GM21786 (cell line): ENCODE measurements around the gene ADCY2.

Experiments used
- ATAC-seq: cut with Tn5 transposase; IDR thresholded peaks from one replicate; pipeline ENCODE4 v1.9.1; 2021; ENCODE audit not compliant: unreplicated experiment

ADCY2 gene

DNA sequence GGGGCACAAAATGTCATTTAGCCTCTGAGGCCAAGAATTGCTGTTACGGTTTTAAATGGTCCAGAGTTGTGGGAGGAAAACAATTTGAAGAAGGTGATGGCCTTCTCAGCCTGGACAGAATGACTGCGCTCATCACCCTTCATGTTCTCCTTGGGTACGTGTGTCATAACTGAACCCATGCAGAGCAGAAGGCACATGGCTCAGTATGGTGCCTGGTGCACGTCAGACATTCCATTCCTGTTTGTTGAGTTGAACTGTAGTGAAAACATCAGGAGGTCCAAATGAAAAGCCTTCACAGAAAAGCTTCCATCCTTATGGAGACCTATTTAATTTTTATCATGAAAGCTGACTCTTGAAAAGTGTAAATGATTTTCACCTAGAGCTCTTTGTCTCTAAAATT lies 321.8 kb downstream of the ADCY2 start:
- no peak for ATAC-seq

- no peak for ATAC-seq
These were observed 332.1 kb downstream of the ADCY2 start for GRCh38 chr5:7728076-7728475.

DNA sequence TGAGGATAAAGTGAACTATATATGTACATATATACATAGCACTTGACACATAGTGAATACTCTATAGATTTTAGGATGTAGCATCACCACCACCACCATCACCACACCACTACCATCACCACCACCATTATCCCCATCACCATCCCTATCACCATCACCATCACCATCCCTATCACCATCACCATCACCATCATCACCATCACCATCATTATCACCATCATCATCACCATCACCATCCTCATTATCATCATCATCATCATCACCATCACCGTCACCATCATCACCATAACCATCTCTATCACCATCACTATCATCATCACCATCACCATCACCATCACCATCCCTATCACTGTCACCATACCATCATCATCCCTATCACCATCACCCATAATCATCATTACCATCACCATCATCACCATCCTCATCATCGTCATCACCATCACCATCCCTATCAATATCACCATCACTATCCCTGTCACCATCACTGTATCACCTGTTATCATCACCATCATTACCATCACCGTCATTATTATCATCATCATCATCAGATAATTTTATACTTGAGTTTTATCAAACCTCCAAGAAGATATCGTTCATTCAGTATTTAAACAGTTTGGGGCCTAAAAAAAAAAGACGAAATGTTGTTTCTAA lies 345.6 kb downstream of the ADCY2 start:
- ATAC-seq = no peak

- ATAC-seq = no peak
These were observed 346.3 kb downstream of the ADCY2 start for GRCh38 chr5:7742241-7742656.

- ATAC-seq = no peak
These were observed 350.1 kb downstream of the ADCY2 start for GRCh38 chr5:7745882-7746610.

GRCh38 chr5:7747728-7748127 lies 351.8 kb downstream of the ADCY2 start:
- no peak for ATAC-seq

DNA sequence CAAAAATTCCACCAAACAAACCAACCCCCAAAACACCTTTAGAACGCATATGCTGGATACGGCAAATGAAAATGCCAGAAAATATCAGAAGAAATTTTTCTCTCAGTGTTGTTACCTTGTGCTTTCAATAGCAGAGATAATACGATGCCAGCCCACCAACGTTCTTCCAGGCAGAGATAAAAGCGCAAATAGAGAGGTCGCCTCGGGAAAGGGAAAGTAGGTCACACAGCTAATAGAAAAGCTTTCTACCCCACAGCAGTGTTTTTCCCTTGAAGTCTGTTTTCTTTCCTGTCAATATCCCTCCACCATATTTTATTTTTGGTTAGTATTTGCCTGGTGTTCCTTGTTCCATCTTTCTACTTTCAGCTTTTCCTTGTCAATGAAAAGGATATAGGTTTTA lies 353.7 kb downstream of the ADCY2 start:
- ATAC-seq = no peak

DNA sequence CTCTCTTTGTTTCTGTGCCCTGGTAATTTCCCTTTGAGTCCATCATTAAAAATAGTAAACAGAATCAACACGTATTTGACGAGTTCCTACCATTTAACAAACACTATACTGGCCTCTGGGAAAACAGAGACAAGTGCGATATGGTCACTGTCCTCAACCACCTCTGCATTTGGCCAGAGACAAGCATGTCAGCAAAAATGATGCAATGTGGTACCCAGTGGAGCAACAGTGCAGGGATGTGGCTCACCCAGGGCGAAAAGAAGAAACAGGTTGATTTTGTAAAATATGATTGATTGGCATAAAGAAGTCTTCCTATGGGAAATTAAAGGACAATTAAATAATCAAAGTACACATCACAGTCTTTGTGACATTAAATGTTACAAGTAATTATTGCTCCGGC lies 355.9 kb downstream of the ADCY2 start:
- no peak for ATAC-seq

GRCh38 chr5:7753181-7753580 lies 357.2 kb downstream of the ADCY2 start:
- no peak for ATAC-seq

GRCh38 chr5:7753596-7753995 lies 357.7 kb downstream of the ADCY2 start:
- ATAC-seq = no peak

- no peak for ATAC-seq
These were observed 358.6 kb downstream of the ADCY2 start for GRCh38 chr5:7754490-7754889.

GRCh38 chr5:7754997-7755596 lies 359.2 kb downstream of the ADCY2 start:
- ATAC-seq = peak; percentile 87

DNA sequence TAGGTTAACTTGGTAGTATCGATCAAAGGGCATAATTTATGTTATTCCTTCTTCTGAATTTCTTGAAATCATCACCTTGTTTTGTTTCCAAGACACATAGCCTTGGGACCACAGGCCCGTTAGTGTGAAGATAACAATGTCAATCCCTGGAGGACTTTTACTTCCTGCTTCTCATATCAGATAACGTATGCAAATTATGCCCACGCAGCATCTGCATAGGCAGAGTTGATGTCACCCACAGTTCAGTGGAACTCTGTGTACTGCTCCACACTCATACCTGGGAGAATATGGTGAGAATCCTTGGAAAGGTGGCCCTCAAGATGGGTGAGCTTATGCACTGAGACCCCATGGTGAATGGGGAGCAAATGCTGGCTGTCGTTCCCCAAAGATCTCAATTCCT lies 360.0 kb downstream of the ADCY2 start:
- no peak for ATAC-seq

GRCh38 chr5:7756453-7756852 lies 360.5 kb downstream of the ADCY2 start:
- no peak for ATAC-seq

DNA sequence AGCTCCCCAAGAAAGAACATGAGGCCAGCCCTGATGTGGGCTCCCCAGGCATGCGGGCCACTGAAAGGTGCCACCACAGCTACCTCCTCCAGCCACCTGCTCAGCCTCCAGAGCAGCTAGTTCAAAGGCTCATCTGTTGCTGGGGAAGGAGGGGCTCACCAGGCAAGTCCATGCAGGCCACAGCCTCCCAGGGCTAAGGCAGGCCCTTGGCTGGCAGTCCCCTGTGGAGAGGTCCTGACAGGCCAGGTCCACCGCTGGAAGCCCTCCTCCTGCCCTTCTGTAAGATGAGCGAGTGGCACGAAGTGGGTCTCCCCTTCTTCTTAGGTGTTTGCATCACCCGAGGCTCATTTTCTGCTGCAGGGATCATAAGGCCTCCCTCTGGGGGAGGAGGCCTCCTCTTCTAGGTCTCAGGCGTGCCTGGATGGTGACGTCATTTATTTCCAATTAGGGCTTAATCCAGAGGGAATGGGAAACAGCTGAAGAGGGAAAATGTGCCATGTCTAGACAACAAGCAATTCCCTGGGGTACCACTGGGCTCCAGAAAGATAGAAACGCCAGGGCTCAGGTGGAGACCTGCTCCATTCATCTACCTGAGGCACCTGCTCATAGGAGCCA lies 363.4 kb downstream of the ADCY2 start:
- no peak for ATAC-seq

DNA sequence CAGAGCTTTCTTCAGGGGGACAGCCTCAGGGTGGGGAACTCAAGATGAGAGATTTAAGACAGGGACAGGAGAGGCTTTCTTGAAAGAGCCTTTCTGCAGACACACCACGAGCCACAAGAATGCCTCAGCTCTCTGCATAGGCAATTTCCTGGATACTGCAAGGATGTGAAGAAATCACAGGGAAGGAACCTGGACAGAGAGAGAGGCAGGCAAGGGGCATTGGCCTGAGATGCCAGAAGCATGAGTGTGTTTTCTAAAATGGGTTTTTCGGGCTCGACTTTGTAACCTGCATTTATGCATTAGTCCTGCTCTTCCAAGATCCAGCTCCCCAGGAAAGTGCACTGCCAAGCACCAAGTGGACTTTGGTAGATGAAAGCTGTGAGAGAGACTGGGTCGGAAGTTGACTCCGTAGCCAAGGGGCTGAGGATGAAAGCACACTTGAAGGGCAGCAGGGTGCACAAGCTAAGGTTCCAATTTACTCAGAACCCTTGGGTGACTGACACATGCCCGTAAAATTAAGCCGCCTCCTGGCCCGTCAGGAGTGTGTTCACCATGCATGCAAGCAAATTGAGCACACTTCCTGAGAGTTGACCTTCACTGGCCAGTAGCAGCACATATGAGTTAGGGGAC lies 364.1 kb downstream of the ADCY2 start:
- ATAC-seq = no peak

DNA sequence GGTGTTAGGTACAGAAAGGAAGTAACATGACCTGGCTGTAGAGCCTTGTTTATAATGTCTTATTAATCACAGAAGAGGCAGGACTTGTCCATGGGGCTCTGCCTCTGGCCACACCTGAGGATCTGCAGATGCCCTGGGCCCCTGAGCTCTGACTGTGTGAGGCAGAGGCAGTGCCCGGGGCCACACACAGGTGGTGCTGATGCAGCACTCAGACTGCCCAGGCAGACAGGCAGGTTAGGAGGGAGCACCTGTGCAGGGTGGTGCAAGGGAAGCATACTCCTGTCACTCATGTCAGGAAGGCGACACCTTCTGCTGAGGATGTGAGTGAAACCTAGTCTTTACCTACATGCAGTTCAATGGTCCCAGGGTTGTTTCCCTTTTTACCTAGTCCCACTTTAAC lies 366.3 kb downstream of the ADCY2 start:
- ATAC-seq = peak; percentile 55

- no peak for ATAC-seq
These were observed 367.7 kb downstream of the ADCY2 start for GRCh38 chr5:7763621-7764072.

DNA sequence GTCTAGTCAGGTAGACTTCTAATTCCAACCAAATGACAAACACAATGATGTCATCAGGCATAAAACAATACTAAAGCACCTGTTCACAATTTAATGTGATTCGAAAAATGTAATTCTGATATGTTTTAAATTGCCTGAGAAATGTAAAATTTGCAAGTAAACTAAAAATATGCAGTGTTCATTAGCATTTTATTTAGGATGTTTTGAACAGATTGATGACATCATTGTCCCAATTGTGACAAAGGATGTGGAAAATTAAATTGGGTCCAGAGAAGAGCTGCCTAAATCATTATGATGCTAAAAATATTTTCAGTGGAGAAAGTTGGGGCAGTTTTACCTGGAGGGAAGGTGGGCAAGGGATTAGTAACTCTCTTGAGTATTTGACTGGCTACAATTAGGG lies 368.5 kb downstream of the ADCY2 start:
- ATAC-seq = no peak

DNA sequence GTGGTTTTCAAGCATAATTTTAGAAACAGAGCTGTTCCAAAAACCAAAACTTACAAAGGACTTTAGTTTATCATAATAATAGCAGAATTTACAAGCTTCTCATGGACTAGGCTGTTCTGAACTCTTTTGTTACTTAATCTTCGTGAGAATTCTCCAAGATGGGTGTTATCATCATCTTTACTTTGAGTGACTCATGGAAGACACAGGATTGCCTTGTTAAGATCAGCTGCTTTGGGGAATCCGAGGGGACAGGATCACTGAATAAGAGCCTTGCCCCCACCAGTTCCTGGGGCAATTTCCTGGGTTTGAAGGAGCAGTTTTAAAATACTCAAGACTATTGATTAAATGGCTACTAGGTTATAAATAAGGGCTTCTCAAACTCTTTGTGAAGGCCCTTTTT lies 374.5 kb downstream of the ADCY2 start:
- ATAC-seq = no peak

GRCh38 chr5:7772141-7772540 lies 376.2 kb downstream of the ADCY2 start:
- ATAC-seq = no peak
